Left renal pelvis (tissue), 4 donors: ENCODE data around the gene SHMT2. TPM values are rescaled to one million over a fixed set of nuclear protein-coding genes. Genes with fewer than 3 reads are reported as not detected.

Experiments used
- DNase-seq, 4 donors: peaks; one replicate each; pipeline ENCODE4 v3.0.0-alpha.2; 2013; ENCODE audit warnings: low read depth in 4 of 4, low spot score in 3 of 4
- polyA plus RNA-seq, 4 donors: library from polyadenylated mRNA; unstranded; fragments of 120-200 nt; gene quantifications; one replicate each; pipeline ENCODE4 v1.2.1, GENCODE V29; 2013; ENCODE audit not compliant: insufficient read length in 4 of 4

The SHMT2 gene
- polyA plus RNA-seq, 4 donors, result 52.2 to 82.5 (median 70.4) TPM

DNA sequence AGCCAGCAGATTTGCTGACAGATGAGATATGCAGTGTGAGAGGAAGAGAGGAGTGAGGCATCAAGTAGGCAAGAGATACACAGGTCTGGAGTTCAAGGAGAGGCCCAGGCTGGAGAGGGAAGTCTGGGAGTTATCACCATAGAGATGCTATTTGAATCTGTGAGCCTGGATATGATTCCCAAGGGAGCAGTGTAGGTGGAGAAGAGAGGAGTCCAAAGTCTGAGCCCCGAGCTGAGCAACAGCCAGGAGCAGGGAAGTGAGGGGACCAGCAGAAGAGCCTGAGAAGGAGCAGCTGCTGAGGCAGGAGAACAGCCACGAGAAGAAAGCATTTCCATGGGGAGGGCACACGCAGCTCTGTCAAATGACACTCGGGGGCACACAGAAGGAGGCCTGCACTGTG is 33.1 kb upstream of the SHMT2 start:
- no peak for DNase-seq

DNA sequence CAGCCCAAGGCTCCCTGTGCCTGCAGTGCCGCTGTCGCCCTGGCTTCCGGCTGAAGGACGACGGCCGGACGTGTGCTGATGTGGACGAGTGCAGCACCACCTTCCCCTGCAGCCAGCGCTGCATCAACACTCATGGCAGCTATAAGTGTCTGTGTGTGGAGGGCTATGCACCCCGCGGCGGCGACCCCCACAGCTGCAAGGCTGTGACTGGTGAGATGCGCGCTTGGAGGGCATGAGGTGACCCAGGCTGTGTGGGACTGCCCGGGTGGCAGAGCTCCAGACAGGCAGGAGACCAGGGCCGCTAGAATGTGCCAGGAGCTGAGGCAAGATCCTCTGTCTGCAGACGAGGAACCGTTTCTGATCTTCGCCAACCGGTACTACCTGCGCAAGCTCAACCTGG is 32.6 kb upstream of the SHMT2 start:
- DNase-seq, result no peak

DNA sequence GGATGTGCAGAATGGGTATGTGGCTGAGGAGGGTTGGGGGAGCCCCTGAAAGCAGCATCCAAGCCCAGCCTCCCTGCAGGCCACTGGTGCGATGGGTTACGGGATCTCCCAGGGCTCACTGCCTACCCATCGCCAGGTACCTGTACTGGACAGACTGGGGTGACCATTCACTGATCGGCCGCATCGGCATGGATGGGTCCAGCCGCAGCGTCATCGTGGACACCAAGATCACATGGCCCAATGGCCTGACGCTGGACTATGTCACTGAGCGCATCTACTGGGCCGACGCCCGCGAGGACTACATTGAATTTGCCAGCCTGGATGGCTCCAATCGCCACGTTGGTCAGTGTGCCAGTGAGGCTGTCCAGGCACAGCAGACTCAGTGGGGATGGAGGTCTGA is 31.2 kb upstream of the SHMT2 start:
- no peak for DNase-seq

DNA sequence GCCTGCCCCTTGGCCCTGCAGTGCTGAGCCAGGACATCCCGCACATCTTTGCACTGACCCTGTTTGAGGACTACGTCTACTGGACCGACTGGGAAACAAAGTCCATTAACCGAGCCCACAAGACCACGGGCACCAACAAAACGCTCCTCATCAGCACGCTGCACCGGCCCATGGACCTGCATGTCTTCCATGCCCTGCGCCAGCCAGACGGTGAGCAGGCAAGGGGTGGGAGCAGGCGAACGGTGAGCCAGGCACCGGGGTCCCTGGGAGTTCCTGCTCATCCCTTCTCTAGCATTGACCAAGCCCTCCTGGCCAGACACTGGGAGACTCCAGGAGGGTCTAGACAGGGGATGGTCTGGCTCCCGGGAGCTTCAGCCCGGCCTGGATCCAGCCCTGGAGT is 30.3 kb upstream of the SHMT2 start:
- no peak for DNase-seq

DNA sequence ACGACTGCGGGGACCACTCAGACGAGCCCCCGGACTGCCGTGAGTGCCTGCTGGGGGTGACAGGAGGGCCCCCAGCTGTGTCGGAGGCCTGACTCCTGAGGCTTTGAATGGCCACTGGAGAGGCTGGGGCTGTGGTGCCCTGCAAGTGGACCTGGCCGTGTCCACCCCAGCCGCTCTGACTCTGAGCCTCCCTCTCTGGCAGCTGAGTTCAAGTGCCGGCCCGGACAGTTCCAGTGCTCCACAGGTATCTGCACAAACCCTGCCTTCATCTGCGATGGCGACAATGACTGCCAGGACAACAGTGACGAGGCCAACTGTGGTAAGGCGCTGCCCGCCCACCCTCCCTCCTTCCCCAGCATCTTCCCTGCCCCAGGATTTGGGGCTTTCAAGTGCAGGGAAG is 29.0 kb upstream of the SHMT2 start:
- no peak for DNase-seq

DNA sequence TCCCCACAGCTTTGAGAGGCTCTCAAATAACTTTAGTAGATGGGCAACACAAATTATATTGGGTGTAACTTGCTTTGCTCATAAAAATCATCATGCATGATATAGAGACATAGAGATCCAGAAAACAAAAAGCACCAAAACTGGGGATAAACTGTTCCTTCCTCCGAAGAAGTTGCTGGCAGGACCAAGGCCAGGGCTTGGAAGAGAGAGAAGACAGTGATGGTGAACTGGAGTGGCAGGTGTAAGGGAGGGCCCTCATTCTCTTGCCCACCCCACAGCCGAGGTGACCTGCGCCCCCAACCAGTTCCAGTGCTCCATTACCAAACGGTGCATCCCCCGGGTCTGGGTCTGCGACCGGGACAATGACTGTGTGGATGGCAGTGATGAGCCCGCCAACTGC is 28.3 kb upstream of the SHMT2 start:
- DNase-seq, result no peak

DNA sequence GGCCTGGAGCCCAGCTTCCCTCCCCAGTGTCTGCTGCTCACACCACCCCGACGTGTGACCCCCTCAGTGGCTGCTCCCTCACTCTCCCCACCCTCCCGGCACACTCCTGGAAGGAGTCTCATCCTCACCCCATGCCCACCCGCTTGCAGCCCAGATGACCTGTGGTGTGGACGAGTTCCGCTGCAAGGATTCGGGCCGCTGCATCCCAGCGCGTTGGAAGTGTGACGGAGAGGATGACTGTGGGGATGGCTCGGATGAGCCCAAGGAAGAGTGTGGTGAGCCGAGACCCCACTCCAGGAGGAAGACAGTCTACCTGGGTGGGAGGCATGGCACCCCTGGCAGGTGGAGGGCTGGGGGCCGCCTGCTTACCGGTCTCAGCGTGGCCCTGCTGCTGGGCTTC is 27.9 kb upstream of the SHMT2 start:
- DNase-seq, result no peak

DNA sequence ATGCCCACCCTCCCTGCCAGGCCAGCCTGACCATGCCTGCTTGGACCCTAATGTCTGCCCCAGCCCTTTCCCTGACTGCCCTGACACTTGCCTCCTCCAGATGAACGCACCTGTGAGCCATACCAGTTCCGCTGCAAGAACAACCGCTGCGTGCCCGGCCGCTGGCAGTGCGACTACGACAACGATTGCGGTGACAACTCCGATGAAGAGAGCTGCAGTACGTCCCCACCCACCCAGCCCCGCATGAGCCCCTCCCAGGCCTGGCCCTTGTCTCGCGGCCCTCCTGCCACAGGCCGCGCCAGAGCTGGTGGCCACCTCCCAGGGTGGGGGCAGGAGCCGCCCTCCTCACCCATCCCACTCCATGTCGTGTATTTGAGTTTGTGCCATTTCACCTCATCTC is 27.2 kb upstream of the SHMT2 start:
- DNase-seq, result no peak

DNA sequence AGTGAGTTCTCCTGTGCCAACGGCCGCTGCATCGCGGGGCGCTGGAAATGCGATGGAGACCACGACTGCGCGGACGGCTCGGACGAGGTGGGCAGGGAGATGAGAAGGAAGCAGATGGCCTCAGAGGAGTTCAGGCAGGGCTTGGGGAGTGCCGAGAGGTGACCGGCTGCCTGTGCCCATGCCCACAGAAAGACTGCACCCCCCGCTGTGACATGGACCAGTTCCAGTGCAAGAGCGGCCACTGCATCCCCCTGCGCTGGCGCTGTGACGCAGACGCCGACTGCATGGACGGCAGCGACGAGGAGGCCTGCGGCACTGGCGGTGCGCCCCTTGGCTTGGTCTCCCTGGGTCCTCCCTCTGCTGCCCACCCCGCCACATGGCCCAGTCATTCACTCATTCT is 26.3 kb upstream of the SHMT2 start:
- no peak for DNase-seq

DNA sequence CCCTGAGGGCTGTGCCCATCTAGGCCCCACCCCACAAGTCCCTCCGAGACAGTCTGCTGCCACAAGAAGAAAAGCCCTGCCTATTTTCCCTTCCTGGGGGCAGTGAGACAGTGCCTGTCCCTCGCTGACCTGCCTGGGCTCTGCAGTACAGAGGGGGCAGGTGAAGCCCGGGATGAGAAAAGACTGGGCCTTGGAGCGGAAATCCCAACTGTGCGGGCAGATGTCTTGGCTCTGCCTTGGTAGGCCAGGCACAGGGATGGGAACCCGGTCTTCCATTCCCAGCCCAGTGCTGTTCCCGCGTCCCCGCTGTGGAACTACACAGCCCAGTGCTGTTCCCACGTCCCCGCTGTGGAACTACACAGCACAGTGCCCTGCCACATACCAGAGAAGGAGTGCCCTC is 25.7 kb upstream of the SHMT2 start:
- no peak for DNase-seq

DNA sequence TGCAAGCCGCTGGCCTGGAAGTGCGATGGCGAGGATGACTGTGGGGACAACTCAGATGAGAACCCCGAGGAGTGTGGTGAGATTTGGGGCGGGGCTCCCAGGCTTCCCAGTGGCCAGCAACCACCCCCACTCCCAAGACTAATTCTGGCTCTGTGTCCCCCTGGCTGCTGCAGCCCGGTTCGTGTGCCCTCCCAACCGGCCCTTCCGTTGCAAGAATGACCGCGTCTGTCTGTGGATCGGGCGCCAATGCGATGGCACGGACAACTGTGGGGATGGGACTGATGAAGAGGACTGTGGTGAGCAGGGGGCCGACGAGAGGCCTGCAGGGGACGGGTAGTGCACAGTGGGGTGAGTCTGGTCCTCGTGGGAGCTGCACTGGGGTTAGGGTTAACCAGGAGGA is 25.1 kb upstream of the SHMT2 start:
- DNase-seq, result no peak

DNA sequence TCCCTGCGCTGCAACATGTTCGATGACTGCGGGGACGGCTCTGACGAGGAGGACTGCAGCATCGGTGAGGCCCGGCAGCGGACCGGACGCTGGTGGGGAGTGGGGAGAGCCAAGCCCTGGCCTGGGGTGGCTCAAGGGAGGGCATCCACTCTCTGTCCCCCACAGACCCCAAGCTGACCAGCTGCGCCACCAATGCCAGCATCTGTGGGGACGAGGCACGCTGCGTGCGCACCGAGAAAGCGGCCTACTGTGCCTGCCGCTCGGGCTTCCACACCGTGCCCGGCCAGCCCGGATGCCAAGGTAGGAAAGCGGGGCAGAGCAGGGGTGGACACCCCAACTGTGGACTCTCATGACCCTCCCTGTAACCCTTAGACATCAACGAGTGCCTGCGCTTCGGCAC is 24.3 kb upstream of the SHMT2 start:
- DNase-seq, result no peak

DNA sequence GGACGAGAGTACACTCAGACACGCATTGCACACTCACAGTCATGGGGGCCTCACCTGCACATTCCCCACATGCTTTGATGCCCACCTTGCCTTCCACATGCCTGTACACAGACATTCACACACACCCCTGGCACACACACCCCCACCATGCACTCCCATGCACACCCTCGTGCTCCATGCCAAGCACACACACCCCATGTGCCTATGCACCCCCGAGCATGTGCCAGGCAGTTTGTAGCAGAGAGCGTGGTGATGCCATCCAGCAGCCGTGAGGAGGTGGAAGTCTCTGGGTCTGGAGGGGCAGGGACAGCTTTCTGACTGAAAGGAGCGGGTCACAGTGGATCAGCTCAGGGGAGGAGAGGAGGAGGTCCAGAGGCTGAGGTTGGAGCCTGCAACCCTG is 23.6 kb upstream of the SHMT2 start:
- DNase-seq, result no peak

DNA sequence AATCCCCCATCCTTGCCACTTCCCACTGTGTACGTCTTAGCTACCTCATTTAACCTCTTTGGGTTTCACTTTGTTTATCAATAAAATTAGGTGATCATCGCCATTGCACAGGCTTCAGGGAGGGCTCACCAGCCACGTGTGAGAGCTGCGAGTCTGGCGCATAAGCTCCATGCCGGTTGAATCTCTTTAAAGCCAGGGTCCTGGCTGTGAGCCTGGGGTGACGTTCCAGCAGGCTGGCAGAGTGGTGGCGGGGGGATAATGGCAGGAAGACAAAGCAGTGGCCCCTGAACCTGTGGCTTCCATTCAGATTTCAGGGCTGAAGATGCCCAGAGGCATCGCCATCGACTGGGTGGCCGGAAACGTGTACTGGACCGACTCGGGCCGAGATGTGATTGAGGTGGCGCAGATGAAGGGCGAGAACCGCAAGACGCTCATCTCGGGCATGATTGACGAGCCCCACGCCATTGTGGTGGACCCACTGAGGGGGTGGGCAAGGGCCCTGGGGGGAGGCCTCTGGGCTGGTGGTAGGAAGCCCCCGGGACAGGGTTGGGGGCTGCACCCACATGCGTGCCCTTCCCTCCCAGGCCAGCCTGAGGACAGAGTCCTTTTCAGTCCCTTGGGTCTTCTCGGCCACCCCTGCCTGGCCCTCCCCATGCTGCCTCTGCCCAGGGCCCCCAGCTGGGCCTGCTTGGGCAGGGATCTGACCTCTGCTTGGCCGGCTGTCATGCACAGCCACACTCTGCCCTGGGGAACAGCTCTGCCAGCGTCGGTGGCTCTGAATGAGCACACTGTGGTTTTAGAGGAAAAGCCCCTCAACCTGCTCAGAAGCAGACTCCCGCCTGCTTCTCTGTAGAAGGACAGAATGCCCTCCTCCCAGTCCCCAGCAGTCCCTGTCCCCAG is 21.5 kb upstream of the SHMT2 start:
- no peak for DNase-seq

DNA sequence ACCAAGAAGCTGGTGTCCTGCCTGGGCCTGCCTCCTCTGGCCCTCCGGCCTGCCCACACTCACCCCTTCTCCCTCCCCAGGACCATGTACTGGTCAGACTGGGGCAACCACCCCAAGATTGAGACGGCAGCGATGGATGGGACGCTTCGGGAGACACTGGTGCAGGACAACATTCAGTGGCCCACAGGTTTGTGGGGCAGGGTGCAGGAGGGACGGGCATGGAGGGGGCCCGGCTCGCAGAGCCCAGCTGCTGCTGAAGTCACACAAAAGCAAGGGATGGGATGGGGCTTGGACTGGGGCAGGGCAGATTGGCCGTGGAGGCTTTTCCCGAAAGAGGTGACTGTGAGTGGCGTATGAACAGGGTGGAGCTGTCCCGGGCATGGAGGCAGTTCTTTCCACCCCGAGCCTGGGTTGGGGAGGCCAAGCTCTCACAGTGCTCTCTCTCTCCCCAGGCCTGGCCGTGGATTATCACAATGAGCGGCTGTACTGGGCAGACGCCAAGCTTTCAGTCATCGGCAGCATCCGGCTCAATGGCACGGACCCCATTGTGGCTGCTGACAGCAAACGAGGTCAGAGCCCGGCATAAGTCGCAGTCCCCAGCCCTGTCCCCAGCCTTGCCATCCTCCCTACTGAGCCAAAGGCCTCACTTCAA is 20.8 kb upstream of the SHMT2 start:
- no peak for DNase-seq

DNA sequence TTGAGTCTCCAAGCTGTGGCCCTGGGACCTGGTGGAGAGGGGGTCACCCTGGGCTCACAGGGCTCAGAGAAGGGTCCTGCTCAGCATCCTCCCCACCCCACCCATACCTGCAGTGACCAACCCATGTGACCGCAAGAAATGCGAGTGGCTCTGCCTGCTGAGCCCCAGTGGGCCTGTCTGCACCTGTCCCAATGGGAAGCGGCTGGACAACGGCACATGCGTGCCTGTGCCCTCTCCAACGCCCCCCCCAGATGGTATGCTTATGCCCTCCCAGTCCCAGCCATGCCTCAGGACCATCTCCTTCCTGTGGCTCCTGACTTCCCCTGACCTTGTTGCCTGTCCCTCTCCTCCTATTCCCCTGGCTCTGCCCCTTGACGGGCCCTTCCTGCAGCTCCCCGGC is 19.6 kb upstream of the SHMT2 start:
- DNase-seq, result no peak

DNA sequence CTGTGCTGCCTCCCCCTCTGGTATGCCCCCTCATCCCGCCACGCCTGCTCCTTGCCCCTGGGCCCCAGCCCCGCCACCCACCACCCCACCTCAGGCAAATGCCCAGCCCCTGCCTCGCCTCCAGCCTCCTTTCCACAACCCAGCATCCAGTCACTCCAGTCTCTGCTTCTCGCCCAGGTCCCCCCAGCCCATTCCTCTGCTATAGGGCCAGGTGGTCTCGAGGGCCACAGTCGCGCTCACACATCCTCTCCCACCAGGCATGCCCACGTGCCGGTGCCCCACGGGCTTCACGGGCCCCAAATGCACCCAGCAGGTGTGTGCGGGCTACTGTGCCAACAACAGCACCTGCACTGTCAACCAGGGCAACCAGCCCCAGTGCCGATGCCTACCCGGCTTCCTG is 19.1 kb upstream of the SHMT2 start:
- DNase-seq, result no peak

DNA sequence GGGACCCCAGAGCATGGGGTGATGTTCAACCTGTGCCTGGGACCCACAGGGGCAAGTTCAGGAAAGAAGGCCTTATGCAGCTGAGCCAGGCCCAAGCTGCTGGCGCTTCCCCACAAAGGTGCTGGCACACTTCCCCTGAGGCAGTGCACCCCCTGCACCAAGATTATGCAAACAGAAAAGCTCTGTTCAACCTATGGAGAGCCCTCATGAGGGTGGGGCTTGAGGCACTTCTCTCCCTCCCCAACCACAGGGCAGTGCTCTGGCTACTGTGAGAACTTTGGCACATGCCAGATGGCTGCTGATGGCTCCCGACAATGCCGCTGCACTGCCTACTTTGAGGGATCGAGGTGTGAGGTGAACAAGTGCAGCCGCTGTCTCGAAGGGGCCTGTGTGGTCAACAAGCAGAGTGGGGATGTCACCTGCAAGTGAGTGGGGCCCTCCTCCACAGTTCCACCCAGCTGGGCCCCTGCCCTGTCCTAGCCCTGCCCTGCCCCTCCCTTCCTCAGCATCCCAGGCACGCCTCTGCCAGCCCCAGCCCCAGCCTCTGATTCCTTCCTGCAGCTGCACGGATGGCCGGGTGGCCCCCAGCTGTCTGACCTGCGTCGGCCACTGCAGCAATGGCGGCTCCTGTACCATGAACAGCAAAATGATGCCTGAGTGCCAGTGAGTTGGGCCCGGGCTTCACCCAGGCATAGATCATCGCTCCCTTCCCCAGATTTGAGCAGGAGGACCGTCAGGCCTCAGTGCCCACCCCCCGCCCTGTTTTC is 18.4 kb upstream of the SHMT2 start:
- no peak for DNase-seq

DNA sequence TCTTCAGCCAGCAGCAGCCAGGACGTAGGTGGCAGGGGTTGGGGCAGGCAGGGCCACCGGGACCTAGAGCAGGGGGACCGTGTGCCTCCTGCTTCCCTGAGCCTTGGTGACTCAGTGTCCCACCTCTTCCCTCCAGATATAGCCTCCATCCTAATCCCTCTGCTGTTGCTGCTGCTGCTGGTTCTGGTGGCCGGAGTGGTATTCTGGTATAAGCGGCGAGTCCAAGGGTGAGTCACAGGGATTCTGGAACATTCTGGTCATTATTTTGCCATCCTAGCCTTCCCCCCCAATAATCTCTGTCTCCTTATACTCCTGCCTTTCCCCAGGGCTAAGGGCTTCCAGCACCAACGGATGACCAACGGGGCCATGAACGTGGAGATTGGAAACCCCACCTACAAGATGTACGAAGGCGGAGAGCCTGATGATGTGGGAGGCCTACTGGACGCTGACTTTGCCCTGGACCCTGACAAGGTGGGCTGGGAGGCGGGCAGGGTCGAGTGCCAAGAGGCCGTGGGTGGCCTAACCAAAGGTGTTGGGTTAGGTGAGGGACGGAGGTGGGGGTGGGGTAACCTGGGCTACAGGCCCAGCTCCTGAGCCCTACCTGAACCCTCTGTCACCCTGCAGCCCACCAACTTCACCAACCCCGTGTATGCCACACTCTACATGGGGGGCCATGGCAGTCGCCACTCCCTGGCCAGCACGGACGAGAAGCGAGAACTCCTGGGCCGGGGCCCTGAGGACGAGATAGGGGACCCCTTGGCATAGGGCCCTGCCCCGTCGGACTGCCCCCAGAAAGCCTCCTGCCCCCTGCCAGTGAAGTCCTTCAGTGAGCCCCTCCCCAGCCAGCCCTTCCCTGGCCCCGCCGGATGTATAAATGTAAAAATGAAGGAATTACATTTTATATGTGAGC is 17.5 kb upstream of the SHMT2 start:
- DNase-seq, result no peak

DNA sequence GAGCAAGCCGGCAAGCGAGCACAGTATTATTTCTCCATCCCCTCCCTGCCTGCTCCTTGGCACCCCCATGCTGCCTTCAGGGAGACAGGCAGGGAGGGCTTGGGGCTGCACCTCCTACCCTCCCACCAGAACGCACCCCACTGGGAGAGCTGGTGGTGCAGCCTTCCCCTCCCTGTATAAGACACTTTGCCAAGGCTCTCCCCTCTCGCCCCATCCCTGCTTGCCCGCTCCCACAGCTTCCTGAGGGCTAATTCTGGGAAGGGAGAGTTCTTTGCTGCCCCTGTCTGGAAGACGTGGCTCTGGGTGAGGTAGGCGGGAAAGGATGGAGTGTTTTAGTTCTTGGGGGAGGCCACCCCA is 16.8 kb upstream of the SHMT2 start:
- no peak for DNase-seq
